Measurements from ENCODE around the gene RBMS1.

DNA sequence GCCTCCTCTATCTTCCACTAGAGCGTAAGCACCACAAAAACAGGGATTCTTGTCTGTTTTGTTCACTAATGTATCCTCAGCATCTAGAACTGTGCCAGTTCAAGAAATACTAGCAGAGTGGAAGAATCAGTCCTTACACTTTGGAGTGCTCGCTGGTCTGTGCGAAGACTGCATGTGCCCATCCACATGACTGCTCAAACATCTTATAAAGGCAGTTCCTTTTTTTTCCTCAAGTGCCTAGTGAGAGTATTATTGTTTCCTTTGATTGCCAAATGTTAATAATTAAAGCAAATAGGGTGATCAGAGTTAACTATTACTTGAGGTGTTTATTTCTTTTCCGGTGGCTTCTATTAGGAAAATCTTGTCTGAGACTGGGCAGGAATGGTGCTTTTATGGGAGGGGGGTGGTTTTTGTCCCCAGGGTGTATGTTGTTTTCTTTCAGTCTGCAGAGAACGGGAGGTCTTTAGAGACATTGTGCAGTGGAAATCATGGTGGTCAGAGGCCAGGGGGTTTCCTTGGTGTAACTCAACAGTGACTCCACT lies 247.9 kb downstream of the RBMS1 start:
- TF ChIP-seq, protein P1, sequence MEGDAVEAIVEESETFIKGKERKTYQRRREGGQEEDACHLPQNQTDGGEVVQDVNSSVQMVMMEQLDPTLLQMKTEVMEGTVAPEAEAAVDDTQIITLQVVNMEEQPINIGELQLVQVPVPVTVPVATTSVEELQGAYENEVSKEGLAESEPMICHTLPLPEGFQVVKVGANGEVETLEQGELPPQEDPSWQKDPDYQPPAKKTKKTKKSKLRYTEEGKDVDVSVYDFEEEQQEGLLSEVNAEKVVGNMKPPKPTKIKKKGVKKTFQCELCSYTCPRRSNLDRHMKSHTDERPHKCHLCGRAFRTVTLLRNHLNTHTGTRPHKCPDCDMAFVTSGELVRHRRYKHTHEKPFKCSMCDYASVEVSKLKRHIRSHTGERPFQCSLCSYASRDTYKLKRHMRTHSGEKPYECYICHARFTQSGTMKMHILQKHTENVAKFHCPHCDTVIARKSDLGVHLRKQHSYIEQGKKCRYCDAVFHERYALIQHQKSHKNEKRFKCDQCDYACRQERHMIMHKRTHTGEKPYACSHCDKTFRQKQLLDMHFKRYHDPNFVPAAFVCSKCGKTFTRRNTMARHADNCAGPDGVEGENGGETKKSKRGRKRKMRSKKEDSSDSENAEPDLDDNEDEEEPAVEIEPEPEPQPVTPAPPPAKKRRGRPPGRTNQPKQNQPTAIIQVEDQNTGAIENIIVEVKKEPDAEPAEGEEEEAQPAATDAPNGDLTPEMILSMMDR (IDR thresholded peaks at IDR 0.05), result no peak
- no peak for TF ChIP-seq POLR2A (IDR thresholded peaks at IDR 0.05)

Data from esophagus squamous epithelium (tissue), 4 donors.